ENCODE data around the gene EPB41L1.

Gene EPB41L1

GRCh38 chr20:36279362-36279761, 124.8 kb downstream of the EPB41L1 start:
- CTCF ChIA-PET: interaction anchor here (0.9 to 1.4 kb wide), 2 partner anchors 40 to 120 kb away, joined by 3 to 4 read pairs; no protein-coding TSS in a partner anchor
- DNase-seq (ENCODE audit: extremely low spot score): no peak
- POLR2A ChIA-PET: no interaction called here
- no peak for TF ChIP-seq CTCF (IDR thresholded peaks at IDR 0.05; ENCODE audit: control extremely low read depth, extremely low read depth, low read depth, missing control alignments)

- ChIA-PET CTCF (interaction anchor here (0.9 to 1.4 kb wide), 2 partner anchors 40 to 120 kb away, joined by 3 to 4 read pairs; no protein-coding TSS in a partner anchor), POLR2A (no interaction called here)
- no peak for DNase-seq (ENCODE audit: extremely low spot score)
- TF ChIP-seq CTCF (IDR thresholded peaks at IDR 0.05; ENCODE audit: control extremely low read depth, extremely low read depth, low read depth, missing control alignments): no peak
These were observed 125.2 kb downstream of the EPB41L1 start for GRCh38 chr20:36279776-36280175.

- ChIA-PET POLR2A (no interaction called here), CTCF (interaction anchor here (0.6 to 1.2 kb wide), 2 partner anchors 8 to 157 kb away, joined by 3 read pairs; no protein-coding TSS in a partner anchor)
- no peak for TF ChIP-seq CTCF (IDR thresholded peaks at IDR 0.05; ENCODE audit: control extremely low read depth, extremely low read depth, low read depth, missing control alignments)
- no peak for DNase-seq (ENCODE audit: extremely low spot score)
These were observed 127.3 kb downstream of the EPB41L1 start for GRCh38 chr20:36281785-36282380.

All from GM10248 (cell line).